ENCODE data around the gene FBXO48. TPM values are rescaled to one million over a fixed set of nuclear protein-coding genes. Genes with fewer than 3 reads are reported as not detected.
A peak's percentile ranks its signal among the peaks of the same experiment; 100 is the strongest.

The FBXO48 gene
- total and polyA plus RNA-seq, 10 of the 15 experiments (the other 5 are each of a cell fraction or from before 2014, with no cell fraction given) = 0.56 to 2.3 (median 1.2) TPM

DNA sequence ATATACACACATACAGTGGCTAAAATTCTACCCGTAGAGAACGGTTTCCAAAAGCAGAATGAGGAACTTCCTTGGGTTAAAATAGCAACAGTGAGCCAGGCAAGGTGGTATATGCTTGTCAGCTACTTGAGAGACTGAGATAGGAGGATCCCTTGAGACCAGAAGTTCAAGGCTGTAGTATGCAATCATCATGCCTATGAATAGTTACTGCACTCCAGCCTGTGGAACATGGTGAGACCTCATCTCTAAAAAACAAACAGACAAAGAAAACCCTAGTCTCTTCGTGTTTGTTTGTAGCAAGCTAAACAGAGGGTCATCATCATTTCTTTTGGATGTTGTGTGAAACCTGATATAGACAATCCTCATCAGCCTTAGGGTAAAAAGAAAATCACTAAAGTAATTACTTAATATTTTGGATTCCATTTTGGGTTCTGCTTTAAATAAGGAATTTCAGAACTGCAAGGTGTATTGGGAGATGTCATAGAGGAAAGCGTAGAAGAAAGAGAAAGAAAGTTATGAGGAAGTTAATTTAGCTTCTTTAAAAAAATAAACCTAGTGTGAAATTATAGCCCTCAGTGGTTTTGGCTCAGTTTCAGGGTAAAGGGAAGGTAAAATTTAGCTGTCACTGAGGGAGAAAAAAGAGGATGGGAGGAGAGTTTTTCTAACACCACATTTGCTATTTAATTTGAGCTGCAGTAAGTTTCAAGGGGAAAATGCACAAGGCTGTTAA is 55.5 kb downstream of the FBXO48 start (continued):
- TF ChIP-seq, protein P1, sequence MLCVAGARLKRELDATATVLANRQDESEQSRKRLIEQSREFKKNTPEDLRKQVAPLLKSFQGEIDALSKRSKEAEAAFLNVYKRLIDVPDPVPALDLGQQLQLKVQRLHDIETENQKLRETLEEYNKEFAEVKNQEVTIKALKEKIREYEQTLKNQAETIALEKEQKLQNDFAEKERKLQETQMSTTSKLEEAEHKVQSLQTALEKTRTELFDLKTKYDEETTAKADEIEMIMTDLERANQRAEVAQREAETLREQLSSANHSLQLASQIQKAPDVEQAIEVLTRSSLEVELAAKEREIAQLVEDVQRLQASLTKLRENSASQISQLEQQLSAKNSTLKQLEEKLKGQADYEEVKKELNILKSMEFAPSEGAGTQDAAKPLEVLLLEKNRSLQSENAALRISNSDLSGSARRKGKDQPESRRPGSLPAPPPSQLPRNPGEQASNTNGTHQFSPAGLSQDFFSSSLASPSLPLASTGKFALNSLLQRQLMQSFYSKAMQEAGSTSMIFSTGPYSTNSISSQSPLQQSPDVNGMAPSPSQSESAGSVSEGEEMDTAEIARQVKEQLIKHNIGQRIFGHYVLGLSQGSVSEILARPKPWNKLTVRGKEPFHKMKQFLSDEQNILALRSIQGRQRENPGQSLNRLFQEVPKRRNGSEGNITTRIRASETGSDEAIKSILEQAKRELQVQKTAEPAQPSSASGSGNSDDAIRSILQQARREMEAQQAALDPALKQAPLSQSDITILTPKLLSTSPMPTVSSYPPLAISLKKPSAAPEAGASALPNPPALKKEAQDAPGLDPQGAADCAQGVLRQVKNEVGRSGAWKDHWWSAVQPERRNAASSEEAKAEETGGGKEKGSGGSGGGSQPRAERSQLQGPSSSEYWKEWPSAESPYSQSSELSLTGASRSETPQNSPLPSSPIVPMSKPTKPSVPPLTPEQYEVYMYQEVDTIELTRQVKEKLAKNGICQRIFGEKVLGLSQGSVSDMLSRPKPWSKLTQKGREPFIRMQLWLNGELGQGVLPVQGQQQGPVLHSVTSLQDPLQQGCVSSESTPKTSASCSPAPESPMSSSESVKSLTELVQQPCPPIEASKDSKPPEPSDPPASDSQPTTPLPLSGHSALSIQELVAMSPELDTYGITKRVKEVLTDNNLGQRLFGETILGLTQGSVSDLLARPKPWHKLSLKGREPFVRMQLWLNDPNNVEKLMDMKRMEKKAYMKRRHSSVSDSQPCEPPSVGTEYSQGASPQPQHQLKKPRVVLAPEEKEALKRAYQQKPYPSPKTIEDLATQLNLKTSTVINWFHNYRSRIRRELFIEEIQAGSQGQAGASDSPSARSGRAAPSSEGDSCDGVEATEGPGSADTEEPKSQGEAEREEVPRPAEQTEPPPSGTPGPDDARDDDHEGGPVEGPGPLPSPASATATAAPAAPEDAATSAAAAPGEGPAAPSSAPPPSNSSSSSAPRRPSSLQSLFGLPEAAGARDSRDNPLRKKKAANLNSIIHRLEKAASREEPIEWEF (IDR thresholded peaks at IDR 0.05; ENCODE audit: insufficient replicate concordance, low read depth, low read length) = no peak
- TF ChIP-seq CBX5 (IDR thresholded peaks at IDR 0.05; ENCODE audit: low read depth) = no peak
- 0 out of 2 replicates have a peak, but pooled peaks have one; percentile 33 for TF ChIP-seq POLR2AphosphoS5 (IDR thresholded peaks at IDR 0.05; ENCODE audit: low read length)
- no peak for TF ChIP-seq KDM1A (IDR thresholded peaks at IDR 0.05; ENCODE audit: borderline replicate concordance)
- peak; percentile 76; the same call in 1 of the 2 replicates for TF ChIP-seq ATF7 (IDR thresholded peaks at IDR 0.05; ENCODE audit: low read depth)
- TF ChIP-seq ETV6 (conservative IDR thresholded peaks at IDR 0.05 in 1 of 2, IDR thresholded peaks at IDR 0.05 in 1 of 2; ENCODE audit: borderline replicate concordance in 1 of 2, low read depth in 1 of 2) = peak in 1 of 2 experiments; percentile 26; a peak in 1 of 4 replicates
- TF ChIP-seq YY1 (IDR thresholded peaks at IDR 0.05; ENCODE audit: low read depth, low read length) = no peak
- 0 out of 2 replicates have a peak, but pooled peaks have one; percentile 30 for TF ChIP-seq CREB1 (IDR thresholded peaks at IDR 0.05; ENCODE audit: low read depth)
- no peak for TF ChIP-seq NRF1 (conservative IDR thresholded peaks at IDR 0.05; ENCODE audit: low read depth, low read length)
- TF ChIP-seq MEF2B (IDR thresholded peaks at IDR 0.05; ENCODE audit: partially characterized antibody, poor library complexity, severe bottlenecking) = peak; percentile 97
- TF ChIP-seq, protein P2, sequence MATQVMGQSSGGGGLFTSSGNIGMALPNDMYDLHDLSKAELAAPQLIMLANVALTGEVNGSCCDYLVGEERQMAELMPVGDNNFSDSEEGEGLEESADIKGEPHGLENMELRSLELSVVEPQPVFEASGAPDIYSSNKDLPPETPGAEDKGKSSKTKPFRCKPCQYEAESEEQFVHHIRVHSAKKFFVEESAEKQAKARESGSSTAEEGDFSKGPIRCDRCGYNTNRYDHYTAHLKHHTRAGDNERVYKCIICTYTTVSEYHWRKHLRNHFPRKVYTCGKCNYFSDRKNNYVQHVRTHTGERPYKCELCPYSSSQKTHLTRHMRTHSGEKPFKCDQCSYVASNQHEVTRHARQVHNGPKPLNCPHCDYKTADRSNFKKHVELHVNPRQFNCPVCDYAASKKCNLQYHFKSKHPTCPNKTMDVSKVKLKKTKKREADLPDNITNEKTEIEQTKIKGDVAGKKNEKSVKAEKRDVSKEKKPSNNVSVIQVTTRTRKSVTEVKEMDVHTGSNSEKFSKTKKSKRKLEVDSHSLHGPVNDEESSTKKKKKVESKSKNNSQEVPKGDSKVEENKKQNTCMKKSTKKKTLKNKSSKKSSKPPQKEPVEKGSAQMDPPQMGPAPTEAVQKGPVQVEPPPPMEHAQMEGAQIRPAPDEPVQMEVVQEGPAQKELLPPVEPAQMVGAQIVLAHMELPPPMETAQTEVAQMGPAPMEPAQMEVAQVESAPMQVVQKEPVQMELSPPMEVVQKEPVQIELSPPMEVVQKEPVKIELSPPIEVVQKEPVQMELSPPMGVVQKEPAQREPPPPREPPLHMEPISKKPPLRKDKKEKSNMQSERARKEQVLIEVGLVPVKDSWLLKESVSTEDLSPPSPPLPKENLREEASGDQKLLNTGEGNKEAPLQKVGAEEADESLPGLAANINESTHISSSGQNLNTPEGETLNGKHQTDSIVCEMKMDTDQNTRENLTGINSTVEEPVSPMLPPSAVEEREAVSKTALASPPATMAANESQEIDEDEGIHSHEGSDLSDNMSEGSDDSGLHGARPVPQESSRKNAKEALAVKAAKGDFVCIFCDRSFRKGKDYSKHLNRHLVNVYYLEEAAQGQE (IDR thresholded peaks at IDR 0.05; ENCODE audit: low read depth, low read length) = no peak
- peak; percentile 66 for TF ChIP-seq PML (IDR thresholded peaks at IDR 0.05; ENCODE audit: low read length)
- TF ChIP-seq TBL1XR1 (IDR thresholded peaks at IDR 0.05; ENCODE audit: low read depth, low read length) = peak; percentile 54
- no peak for TF ChIP-seq SREBF1 (IDR thresholded peaks at IDR 0.05; ENCODE audit: low read length)
- TF ChIP-seq FOXM1 (IDR thresholded peaks at IDR 0.05; ENCODE audit: low read depth, low read length) = no peak; the same call in 1 of the 2 replicates
- TF ChIP-seq TARDBP (IDR thresholded peaks at IDR 0.05; ENCODE audit: borderline replicate concordance) = no peak
- TF ChIP-seq, protein P3, sequence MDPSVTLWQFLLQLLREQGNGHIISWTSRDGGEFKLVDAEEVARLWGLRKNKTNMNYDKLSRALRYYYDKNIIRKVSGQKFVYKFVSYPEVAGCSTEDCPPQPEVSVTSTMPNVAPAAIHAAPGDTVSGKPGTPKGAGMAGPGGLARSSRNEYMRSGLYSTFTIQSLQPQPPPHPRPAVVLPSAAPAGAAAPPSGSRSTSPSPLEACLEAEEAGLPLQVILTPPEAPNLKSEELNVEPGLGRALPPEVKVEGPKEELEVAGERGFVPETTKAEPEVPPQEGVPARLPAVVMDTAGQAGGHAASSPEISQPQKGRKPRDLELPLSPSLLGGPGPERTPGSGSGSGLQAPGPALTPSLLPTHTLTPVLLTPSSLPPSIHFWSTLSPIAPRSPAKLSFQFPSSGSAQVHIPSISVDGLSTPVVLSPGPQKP (IDR thresholded peaks at IDR 0.05; ENCODE audit: low read depth, low read length) = no peak
- TF ChIP-seq ASH2L (IDR thresholded peaks at IDR 0.05; ENCODE audit: borderline replicate concordance, low read depth) = no peak
